ENCODE measurements around the gene EYA2.

The EYA2 gene

DNA sequence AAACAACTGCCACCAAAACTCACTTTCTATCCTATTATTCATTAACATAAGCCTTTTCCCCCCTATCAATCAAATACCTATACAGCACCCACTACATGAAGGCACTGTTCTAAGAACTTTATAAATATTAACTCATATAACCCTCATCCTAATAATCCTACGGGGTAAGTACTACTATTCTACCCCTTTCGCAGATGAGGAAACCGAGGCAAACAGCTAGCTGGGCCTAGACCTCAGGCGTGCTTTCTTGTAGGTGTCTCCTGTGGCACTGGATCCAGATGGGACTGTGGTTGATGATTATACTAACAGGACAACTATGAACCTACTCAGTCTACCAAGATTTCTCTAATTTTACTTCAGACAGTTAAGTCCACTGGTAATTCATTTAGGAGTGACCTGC, 330.2 kb downstream of the EYA2 start:
- no peak for DNase-seq
- H3K36me3 ChIP-seq = peaks cover 66 to 99% (median 84%) of the 10 kb centered on the region in 3 donors
- H3K27ac ChIP-seq = no peak overlapping the region
- H3K4me3 ChIP-seq = no peak overlapping the region
- H3K4me1 ChIP-seq = no peaks in the 10 kb centered on the region
- intact Hi-C loops (cut with DNase I; ENCODE audit: low total_unique reads) = no loop called here
- H3K27me3 ChIP-seq = no peaks in the 10 kb centered on the region
- TF ChIP-seq, protein P1, sequence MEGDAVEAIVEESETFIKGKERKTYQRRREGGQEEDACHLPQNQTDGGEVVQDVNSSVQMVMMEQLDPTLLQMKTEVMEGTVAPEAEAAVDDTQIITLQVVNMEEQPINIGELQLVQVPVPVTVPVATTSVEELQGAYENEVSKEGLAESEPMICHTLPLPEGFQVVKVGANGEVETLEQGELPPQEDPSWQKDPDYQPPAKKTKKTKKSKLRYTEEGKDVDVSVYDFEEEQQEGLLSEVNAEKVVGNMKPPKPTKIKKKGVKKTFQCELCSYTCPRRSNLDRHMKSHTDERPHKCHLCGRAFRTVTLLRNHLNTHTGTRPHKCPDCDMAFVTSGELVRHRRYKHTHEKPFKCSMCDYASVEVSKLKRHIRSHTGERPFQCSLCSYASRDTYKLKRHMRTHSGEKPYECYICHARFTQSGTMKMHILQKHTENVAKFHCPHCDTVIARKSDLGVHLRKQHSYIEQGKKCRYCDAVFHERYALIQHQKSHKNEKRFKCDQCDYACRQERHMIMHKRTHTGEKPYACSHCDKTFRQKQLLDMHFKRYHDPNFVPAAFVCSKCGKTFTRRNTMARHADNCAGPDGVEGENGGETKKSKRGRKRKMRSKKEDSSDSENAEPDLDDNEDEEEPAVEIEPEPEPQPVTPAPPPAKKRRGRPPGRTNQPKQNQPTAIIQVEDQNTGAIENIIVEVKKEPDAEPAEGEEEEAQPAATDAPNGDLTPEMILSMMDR (IDR thresholded peaks at IDR 0.05) = no peak
- no peaks in the 10 kb centered on the region for H3K9me3 ChIP-seq

DNA sequence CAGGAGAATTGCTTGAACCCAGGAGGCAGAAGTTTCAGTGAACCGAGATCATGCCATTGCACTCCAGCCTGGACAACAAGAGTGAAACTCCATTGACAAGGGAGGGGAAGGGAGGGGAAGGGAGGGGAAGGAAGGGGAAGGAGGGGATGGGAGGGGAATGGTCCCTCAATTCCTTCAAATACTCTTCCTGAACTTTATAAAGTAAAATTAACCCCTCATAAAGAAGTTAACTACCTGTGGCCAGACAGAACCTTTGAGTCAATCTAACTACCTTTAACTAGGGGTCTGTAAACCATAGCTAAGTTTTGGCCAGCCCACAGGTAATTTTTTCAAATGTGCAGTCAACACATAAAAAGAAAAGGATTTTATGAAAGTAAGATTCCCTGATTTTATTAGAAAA, 330.8 kb downstream of the EYA2 start:
- TF ChIP-seq, protein P1 (IDR thresholded peaks at IDR 0.05) = no peak
- Histone ChIP-seq H3K4me1 (peaks cover 0 to 1% (median 0%) of the 10 kb centered on the region in 4 donors), H3K27me3 (no peaks in the 10 kb centered on the region), H3K9me3 (no peaks in the 10 kb centered on the region), H3K36me3 (peaks cover 61 to 93% (median 81%) of the 10 kb centered on the region in 3 donors), H3K4me3 (no peak overlapping the region), H3K27ac (no peak overlapping the region)
- intact Hi-C loops (cut with DNase I; ENCODE audit: low total_unique reads) = no loop called here
- DNase-seq = no peak

DNA sequence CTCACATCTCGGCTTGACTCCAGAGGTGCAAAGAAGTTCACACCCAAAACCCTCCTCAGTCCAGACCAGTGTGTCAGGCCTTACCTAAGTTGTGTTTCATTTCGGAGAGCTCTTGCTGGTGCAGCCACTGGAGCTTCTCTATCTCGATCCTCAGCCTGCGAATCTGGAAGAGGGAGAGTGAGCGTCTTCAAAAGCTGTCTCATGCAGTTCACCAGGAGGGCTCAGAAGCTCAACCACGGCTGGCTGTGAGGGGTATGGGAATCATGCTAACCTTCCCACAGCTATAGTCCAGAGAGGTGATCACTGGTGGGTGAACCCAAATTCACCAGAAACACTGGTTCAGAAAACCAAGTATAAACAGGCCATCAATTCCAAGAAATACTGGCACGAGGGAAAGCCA, 332.5 kb downstream of the EYA2 start:
- TF ChIP-seq, protein P1 (IDR thresholded peaks at IDR 0.05) = no peak
- Histone ChIP-seq H3K27ac (no peak overlapping the region), H3K4me3 (no peak overlapping the region), H3K27me3 (no peaks in the 10 kb centered on the region), H3K36me3 (peaks cover 46 to 82% (median 66%) of the 10 kb centered on the region in 3 donors), H3K9me3 (no peaks in the 10 kb centered on the region), H3K4me1 (peaks cover 0 to 18% (median 4%) of the 10 kb centered on the region in 4 donors)
- intact Hi-C loops (cut with DNase I; ENCODE audit: low total_unique reads) = no loop called here
- DNase-seq = no peak

DNA sequence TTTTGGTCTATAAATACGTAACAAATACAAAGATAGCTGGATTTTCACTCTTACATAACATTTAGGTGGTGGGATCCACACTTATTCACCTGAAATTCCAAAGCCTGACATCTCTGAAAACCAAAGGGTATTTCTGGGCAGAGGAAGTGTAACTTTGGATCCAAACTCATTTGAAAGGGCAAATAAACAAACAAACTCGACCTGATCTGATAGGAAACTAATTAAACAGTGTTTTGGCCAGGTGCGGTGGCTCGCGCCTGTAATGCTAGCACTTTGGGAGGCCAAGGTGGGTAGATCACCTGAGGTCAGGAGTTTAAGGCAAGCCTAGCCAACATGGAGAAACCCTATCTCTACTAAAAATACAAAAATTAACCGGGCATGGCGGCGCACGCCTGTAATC, 332.9 kb downstream of the EYA2 start:
- peaks cover 42 to 82% (median 62%) of the 10 kb centered on the region in 3 donors for H3K36me3 ChIP-seq
- H3K4me1 ChIP-seq = peaks cover 0 to 23% (median 4%) of the 10 kb centered on the region in 4 donors
- H3K27me3 ChIP-seq = no peaks in the 10 kb centered on the region
- no peak overlapping the region for H3K4me3 ChIP-seq
- no peaks in the 10 kb centered on the region for H3K9me3 ChIP-seq
- intact Hi-C loops (cut with DNase I; ENCODE audit: low total_unique reads) = no loop called here
- H3K27ac ChIP-seq = no peak overlapping the region
- DNase-seq = no peak
- TF ChIP-seq, protein P1 (IDR thresholded peaks at IDR 0.05) = no peak

DNA sequence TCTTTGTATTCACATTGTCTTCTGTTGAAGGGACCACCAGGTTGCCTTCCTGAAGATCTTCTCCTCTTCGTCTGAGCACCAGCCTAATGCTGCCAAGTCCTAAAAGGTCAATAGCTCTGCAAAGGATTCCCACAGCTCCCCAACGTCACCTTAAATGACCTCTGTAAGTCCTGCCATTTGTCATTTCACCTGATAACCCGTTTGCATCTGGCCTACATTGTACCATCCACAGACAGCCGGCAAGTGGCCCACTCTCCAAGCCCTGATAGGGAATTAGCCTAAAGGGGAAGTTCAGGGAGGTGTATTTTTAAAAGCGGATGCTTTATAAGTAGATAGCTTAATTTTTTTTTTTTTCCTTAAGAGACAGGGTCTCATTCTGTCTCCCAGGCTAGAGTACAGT, 334.0 kb downstream of the EYA2 start:
- no peak for DNase-seq

More for the DNA sequence above, 334.0 kb downstream of the EYA2 start:
- Histone ChIP-seq H3K4me3 (no peak overlapping the region), H3K27ac (no peak overlapping the region), H3K27me3 (no peaks in the 10 kb centered on the region), H3K9me3 (no peaks in the 10 kb centered on the region), H3K4me1 (peaks cover 0 to 24% (median 4%) of the 10 kb centered on the region in 4 donors), H3K36me3 (peaks cover 37 to 80% (median 54%) of the 10 kb centered on the region in 3 donors)
- intact Hi-C loops (cut with DNase I; ENCODE audit: low total_unique reads) = no loop called here
- TF ChIP-seq, protein P1 (IDR thresholded peaks at IDR 0.05) = no peak

All from tibial artery (tissue), 4 donors.